Activated CD4-positive, alpha-beta T cell treated with anti-CD3 and anti-CD28 coated beads, Interleukin-10, Interleukin-2, amounts not matched to agents 100 ng/mL and 50 ng/mL, durations not matched to agents 16 hours and 8 hours (primary cell): ENCODE data around the gene RPUSD3.

Experiments
- DNase-seq: peaks from one replicate; pipeline ENCODE4 v3.0.0-alpha.2; 2020

Gene RPUSD3

DNA sequence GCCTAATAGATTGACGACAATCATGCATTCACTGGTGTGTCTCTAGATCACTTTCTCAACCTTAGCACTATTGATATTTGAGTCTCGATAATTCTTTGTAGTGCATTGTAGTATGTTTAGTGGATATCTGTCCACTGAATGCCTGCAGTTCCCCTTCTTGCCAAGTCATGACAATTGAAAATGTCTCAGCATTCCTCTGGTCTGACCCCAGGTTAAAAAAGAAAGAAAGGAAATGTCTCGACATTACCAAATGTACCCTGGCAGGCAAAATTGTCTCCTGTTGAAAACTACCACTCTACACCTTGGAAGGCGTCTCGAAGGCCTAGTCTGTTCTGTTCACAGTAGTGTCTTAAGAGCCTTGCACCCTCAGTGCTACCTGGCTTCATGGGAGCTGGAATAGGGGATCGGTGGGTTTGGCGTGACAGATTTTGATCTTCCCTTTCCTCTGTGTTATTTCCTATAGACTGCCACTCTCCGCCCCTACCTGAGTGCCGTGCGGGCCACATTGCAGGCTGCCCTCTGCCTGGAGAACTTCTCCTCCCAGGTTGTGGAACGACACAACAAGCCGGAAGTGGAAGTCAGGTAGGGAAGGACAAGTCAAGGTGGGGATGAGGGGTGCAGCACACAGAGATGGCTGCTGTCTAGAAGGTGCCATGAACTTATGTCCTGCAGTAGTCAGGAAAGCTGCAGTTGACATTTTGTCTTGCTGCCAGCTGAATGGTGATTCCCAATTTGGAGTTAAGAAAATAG, 46.4 kb downstream of the RPUSD3 start:
- no peak for DNase-seq

DNA sequence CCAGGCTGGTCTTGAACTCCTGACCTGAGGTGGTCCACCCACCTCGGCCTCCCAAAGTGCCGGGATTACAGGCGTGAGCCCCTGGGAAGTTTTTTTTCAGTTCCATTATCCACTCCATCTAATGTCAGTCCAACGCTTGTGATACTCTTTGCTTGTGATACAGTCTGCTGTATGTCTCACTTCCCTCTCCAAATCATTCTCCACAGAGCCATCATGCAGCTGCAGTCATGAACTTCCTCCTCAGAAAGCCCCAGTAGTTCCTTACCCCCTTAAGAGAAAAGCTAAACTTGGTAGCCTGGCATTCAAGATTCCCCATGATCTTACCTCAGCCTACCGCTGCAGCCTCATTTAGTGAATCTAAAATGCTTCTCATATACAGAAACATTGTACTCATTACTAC, 48.6 kb downstream of the RPUSD3 start:
- no peak for DNase-seq

DNA sequence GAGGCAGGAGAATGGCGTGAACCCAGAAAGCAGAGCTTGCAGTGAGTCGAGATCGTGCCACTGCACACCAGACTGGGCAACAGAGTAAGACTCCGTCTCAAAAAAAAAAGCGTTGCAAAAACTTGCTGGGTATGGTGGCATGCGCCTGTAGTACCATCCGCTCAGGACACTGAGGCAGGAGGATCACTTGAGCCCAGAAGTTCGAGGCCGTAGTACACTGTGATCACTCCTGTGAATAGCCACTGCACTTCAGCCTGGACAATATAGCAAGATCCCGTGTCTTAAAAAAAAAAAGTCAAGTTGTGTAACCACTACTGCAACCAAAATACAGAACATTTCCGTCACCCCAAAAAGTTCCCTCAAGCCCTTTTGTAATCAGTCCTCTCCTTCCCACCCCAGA, 49.4 kb downstream of the RPUSD3 start:
- DNase-seq: no peak

DNA sequence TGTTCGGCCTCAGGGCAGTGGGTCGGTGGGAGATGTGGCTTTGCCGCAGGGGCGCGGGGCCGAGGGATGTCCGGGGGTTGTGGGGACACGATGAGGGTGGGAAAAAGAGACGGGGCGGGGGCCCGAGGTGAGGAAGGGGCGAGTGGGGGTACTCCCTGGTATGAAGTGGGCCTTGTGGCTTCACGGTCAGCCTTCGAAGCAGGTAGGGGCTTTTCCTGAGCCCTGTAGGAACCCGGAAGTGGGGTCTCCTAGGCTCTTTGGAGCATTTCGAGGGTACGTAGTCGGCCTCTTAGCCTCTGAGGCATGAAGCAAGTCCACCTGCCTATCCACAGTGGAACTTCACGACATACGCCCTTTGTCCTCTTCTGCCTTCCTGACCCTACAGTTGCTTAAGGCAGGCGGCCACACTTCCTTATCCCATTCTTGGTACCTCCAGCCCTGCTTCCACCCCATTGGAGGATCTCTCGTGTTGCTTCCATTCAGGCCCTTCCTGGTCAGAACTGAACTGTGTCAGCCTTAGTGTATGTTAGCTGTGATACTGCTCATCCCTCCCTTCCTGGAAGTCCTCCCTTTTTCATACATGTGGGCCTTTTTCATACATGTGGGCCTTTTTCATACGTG, 50.5 kb downstream of the RPUSD3 start:
- peak; percentile 59 for DNase-seq

DNA sequence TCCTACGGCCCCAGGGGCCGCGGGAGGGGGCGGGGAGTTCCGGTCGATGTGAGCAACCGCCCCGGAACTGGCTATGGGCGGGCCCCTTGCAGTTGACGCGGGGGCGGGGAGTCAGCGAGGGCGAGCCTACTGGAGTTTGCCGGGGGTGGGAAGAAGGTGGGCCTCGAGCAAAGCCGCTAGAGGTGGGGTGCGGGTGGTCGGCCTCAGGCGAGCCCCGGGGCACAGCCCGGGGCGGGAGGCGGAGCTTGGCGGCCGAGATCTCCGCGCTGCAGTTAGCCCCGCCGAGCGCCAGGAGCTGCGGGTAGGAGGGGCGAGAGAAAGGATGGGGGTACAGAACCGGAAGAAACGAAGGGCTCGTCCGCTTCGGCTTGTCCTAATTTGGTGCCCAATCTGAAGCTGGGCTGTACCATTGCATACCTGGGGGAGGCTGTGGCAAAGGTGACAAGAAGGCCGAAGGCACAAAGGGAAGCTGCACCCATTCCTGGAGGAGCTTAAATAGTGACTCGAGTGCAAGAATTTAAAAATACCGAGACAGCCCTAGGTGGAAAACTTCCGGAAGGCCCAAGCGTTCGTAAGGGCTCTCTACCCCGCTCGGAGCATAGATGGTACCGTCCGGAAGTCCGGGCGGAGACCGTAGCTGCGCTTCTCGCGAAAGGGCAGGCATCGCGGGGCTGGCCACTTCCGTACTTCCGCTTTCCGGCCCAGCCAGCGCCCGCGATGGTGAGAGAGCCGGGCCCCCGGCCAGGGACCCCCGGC, 51.2 kb downstream of the RPUSD3 start, which contains the start of the genes ARPC4 and TADA3:
Gene ARPC4, plus strand, starts transcription at position 678 of the 756 bp plus-strand sequence. Its CDS starts 40 bp downstream, at position 718.
Gene TADA3, minus strand, starts transcription at position 69 of the 756 bp plus-strand sequence. CDS start 1,007 bp downstream, outside the sequence.
- DNase-seq: peak; percentile 94

DNA sequence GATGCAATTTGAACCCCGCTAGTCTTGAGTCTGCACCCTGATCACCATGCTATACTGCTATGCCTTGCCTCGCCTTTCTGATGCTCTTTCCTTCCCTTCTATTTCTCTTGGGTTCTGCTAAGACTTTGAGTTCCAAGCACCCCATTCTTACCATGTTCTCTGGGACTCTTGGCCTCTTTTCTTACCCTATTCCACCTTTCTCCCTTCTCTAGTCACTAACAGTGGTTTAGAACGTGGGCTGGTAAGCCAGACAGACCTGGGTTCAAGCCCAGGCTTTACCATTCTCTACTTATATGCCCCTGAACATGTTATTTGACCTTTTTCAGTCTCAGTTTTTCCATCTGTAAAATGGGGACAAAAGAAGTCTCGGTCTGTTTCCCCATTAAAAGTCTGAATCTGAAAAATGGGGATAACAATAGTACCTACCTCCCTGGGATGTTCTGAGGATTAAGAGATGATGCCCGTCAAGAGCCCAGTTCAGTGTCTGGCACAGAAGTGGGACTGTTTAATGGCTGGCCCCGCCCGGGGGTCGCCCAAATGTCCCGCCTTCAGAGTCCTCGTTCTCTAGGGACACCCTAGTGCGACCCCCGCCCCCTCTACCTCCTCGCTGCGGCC, 51.9 kb downstream of the RPUSD3 start:
- no peak for DNase-seq

DNA sequence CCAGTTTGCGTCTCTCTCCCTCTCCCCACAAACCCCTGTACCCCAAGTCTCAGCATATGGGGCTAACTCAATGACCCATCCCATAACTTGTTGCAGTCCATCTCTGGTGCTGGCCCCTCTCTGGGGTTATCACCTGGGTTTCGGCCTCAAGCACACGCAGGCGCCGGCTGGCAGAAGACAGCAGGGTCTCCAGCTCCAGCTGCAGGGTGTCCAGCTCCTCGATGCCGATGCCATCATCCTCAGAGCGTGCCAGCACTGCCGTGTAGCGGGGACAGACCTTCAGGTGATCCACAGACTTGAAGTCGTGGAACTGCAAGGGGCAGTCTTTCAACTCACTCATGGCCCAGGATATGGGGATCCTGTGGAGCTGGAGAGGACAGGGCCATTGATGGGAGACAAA, 52.7 kb downstream of the RPUSD3 start:
- DNase-seq: no peak
